Activated T-cell treated with anti-CD3 and anti-CD28 coated beads, Interleukin-2, amount 50 U/mL, for 4 hours (primary cell): ENCODE data around the gene HSPA1A. TPM values are rescaled to one million over a fixed set of nuclear protein-coding genes. Genes with fewer than 3 reads are reported as not detected.

Source experiments
- ATAC-seq, 2 donors: fragments of 200-7000 bp; cut with Tn5 transposase; one replicate each; pipeline ENCODE4 v1.10.0; 2021
- DNase-seq: peaks from one replicate; pipeline ENCODE4 v3.0.0-alpha.2; 2020
- H3K27me3 Mint-ChIP-seq: one replicate; pipeline ENCODE4 v1.8.0; 2021; ENCODE audit warnings: low read depth, mixed read lengths
- H3K36me3 Mint-ChIP-seq: one replicate; pipeline ENCODE4 v1.8.0; 2022; ENCODE audit warnings: mixed read lengths; ENCODE audit not compliant: insufficient read depth
- H3K4me1 Mint-ChIP-seq: one replicate; pipeline ENCODE4 v1.8.0; 2021; ENCODE audit warnings: low read depth, mixed read lengths
- H3K4me3 Mint-ChIP-seq: one replicate; pipeline ENCODE4 v1.8.0; 2021; ENCODE audit warnings: mild to moderate bottlenecking, moderate library complexity, mixed read lengths
- H3K9me3 Mint-ChIP-seq: one replicate; pipeline ENCODE4 v1.8.0; 2021; ENCODE audit warnings: mixed read lengths
- total RNA-seq, 3 donors: library from RNA; stranded (reverse); gene quantifications; one replicate each; pipeline ENCODE4 v1.2.1, GENCODE V29; 2021

HSPA1A gene
- 10 to 100 TPM; 33.3 to 38.1 (median 34.2) TPM for total RNA-seq

DNA sequence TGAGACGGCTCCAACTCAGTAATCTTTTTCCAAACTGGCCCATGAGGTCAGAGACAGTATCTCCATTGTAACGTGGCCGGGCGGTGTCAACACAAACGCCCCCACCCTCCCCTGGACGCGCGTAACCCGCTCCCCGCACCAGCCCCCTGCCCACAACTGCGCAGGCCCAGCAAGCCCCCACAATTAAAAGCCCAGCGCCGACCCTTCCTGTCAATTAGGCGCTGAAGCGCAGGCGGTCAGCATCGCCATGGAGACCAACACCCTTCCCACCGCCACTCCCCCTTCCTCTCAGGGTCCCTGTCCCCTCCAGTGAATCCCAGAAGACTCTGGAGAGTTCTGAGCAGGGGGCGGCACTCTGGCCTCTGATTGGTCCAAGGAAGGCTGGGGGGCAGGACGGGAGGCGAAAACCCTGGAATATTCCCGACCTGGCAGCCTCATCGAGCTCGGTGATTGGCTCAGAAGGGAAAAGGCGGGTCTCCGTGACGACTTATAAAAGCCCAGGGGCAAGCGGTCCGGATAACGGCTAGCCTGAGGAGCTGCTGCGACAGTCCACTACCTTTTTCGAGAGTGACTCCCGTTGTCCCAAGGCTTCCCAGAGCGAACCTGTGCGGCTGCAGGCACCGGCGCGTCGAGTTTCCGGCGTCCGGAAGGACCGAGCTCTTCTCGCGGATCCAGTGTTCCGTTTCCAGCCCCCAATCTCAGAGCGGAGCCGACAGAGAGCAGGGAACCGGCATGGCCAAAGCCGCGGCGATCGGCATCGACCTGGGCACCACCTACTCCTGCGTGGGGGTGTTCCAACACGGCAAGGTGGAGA, at the start of gene HSPA1A, which contains the start of gene HSPA1L:
TSS of gene HSPA1A (plus strand) at position 519 of the 814 bp plus-strand sequence. CDS start at position 733, 214 bp downstream.
TSS of gene HSPA1L (minus strand) at position 259 of the 814 bp plus-strand sequence. CDS start 3,311 bp downstream, outside the sequence.
- Mint-ChIP-seq H3K4me1 (peaks cover 61% of the 10 kb centered on the region), H3K4me3 (peak within 1 kb of the TSS; percentile 86), H3K9me3 (no peaks in the 10 kb centered on the region), H3K36me3 (peaks cover 9% of the 10 kb centered on the region), H3K27me3 (no peaks in the 10 kb centered on the region)
- ATAC-seq (peak; percentile 19 to 23), DNase-seq (peak; percentile 43)

DNA sequence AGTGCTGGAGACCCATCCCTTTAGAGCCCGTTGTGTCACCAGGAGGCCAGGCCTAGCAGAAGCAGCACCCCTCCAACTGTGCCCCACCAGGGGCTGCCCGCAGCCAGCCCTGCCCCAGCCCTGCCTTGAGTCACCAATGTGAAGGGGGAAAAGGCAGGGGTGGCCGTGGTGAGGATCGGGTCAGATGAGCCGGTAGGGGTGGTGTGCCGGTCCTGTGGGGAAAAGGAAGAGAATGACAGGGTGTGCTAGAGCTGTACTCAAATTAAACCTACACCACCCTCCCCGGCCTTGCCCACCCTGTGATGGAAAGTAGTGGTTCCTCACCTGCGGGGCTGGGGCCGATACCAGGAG, 49.8 kb upstream of the HSPA1A start:
- Mint-ChIP-seq H3K36me3 (peaks cover 15% of the 10 kb centered on the region), H3K4me3 (no peak overlapping the region), H3K4me1 (peaks cover 9% of the 10 kb centered on the region), H3K27me3 (no peaks in the 10 kb centered on the region), H3K9me3 (no peaks in the 10 kb centered on the region)
- ATAC-seq (no peak), DNase-seq (no peak)

DNA sequence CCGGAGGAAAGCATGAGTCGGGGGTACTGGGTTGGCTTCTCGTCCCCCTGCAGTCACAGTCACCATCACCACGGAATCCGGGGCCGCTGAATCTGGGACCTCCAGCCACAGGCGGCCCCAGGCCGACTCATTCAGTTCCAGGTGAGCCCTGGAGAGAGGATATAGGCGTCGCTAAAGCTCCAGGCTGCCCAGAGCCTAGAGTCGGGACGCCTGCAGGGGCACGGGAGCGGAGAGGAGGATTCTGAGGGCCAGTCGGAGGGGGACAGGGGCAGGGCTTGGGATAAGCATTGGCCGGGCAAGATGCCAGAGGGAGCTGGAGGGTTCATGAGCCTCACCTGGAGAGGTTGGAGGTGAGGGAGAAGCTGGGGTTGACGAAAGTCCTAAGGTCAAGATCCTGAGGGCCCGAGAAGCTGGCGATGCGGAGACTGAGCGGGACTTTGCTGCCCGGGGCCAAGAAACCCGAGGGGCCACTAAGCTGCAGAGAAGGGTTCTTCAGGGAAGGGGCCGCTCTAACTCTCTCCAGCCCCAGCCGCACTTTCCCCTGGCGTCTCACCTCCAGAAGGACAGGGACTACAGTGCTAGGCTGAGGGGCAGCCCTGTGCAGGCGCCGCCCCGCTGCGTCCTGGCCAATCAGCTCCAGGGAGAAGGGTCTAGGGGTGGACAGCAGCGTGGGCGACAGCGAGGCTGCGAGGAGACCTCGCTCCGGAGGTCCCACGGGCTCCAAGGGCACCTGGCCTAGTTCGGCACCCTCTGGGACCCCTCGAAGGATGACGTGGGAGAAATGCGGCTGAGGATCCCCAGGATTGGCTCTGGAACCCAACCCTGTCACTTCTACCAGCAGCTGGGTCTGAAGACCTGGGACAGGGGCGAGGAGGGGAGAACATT, 49.2 kb upstream of the HSPA1A start:
- H3K36me3 Mint-ChIP-seq = peaks cover 13% of the 10 kb centered on the region
- H3K4me1 Mint-ChIP-seq = peaks cover 12% of the 10 kb centered on the region
- ATAC-seq (no peak), DNase-seq (no peak)
- H3K27me3 Mint-ChIP-seq = no peaks in the 10 kb centered on the region
- H3K9me3 Mint-ChIP-seq = no peaks in the 10 kb centered on the region
- no peak overlapping the region for H3K4me3 Mint-ChIP-seq

DNA sequence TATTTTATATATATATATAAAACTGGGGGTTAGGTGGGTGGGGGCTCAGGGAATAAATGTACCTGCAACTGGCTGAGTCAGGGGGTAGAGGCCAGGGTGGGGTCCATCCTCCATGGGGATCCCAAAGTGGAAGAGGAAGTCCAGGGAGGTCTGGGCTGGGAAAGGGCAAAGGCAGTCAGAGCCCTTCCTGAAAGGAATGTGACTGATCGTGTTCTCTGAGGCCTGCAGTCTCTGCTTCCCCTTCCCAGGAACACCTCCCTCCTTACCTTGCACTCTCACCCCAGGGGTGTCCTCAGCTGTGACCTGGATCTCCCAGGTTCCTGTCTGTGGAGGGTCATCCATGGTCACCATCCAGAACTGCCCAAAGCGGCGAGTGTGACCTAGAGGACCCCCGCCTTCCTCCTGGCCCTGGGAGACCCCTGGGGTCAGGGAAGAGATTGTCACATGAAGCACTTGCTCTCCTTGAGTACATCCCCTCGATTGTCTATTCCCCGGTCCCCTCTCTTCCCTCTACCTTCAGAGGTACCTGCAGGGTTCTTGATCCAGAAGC, 48.2 kb upstream of the HSPA1A start:
- Mint-ChIP-seq H3K36me3 (peaks cover 8% of the 10 kb centered on the region), H3K4me1 (peaks cover 17% of the 10 kb centered on the region), H3K4me3 (no peak overlapping the region), H3K9me3 (no peaks in the 10 kb centered on the region), H3K27me3 (no peaks in the 10 kb centered on the region)
- ATAC-seq (no peak), DNase-seq (no peak)

DNA sequence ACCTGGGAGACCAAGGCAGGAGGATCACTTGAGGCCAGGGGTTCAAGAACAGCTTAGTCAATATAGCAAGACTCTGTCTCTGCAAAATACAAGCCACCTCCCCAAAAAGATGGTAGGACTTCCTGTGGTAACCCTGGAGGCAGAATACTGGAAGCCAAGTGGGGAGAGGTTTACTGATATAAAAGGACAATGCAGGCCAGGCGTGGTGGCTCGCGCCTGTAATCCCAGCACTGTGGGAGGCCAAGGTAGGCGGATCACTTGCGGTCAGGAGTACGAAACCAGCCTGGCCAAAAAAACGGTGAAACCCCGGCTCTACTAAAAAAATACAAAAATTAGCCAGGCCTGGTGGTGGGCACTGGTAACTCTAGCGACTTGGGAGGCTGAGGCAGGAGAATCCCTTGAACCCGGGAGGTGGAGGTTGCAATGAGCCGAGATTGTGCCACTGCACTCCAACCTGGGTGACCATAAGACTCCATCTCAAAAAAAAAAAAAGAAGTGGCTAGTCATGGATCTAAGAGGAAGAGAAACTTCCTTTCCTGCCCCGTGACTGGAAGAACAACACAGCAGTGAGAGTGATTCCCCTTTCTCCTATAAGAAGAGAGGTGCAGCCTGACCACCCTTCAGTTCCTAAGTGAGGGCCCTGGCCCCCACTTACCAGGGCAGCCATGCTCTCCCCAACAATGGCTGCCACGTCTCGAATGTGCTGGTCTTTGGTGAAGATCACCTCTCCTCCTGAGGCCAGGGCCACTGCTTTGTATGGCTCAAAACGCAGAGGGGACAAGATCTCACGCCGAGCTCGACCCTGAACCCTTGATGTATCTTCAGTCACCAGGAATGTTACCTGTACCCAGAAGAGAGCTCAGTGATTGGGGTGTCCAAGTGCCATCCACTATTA, 46.7 kb upstream of the HSPA1A start:
- Mint-ChIP-seq H3K9me3 (no peaks in the 10 kb centered on the region), H3K36me3 (peaks cover 1% of the 10 kb centered on the region), H3K27me3 (no peaks in the 10 kb centered on the region), H3K4me1 (peaks cover 23% of the 10 kb centered on the region), H3K4me3 (no peak overlapping the region)
- no peak for ATAC-seq
- no peak for DNase-seq

DNA sequence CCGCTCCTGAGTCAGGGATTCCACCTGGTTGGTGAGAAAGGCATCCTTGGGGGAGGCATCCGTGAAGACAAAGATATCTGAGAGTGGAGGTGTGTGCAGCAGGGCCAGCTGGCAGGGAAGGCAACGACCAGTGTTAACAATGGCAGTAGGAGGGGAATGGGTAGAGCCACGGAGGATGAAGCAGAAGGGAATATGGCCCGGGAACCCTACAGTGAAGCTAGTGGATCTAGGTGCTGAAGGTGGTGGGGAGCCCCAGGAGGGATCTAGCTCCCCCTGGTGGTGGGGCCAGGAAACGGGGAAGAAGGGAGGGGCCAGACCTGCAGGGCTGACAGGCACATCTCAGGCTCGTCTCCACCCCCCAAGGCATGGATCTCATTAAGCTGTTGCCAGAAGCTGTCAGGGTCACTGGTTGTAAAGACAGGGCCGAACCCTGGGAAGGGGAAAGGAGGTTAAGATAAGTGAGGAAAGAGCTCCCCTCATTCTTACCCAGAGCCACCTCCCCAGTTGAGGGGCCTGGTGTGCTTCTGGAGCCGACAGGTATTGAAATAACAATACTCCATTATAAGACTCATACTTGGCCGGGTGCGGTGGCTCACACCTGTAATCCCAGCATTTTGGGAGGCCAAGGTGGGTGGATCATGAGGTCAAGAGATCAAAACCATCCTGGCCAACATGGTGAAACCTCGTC, 45.5 kb upstream of the HSPA1A start:
- Mint-ChIP-seq H3K27me3 (no peaks in the 10 kb centered on the region), H3K4me1 (peaks cover 22% of the 10 kb centered on the region), H3K9me3 (no peaks in the 10 kb centered on the region), H3K36me3 (no peaks in the 10 kb centered on the region), H3K4me3 (no peak overlapping the region)
- DNase-seq = peak; percentile 77
- peak; percentile 78 to 81 for ATAC-seq

DNA sequence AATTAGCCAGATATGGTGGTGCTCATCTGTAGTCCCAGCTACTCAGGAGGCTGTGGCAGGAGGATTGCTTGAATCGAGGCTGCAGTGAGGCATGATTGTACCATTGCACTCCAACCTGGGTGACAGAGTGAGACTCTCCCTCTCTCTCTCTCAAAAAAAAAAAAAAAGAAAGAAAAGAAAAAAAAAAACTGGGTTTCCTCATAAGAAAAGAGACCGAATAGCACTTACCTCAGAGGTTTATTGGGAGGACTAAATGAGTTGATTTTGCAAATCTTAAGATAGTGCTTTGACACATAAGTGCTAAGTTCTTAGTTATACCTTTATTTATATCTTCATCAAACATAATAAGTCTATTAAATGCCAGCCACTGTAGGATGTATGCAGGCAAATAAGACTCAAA, 44.5 kb upstream of the HSPA1A start:
- ATAC-seq = no peak
- Mint-ChIP-seq H3K27me3 (no peaks in the 10 kb centered on the region), H3K36me3 (no peaks in the 10 kb centered on the region), H3K4me1 (peaks cover 27% of the 10 kb centered on the region), H3K9me3 (no peaks in the 10 kb centered on the region), H3K4me3 (no peak overlapping the region)
- DNase-seq = no peak

DNA sequence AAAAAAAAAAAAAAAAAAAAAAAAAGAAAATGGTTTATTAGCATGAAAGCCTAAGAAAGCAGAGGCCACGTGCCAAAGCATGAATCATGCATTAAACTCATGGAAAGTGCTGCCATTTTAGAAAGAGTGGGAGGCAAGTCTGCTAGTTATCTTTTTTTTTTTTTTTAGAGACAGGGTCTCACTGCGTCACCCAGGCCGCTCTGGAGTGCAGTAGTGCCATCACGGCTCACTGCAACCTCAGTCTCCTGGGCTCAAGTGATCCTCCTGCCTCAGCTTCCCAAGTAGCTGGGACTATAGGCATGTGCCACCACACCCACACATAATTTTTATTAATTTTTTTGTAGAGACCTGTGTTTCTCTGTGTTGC, 43.4 kb upstream of the HSPA1A start:
- peaks cover 36% of the 10 kb centered on the region for H3K4me1 Mint-ChIP-seq
- H3K36me3 Mint-ChIP-seq = no peaks in the 10 kb centered on the region
- no peaks in the 10 kb centered on the region for H3K9me3 Mint-ChIP-seq
- ATAC-seq (peak; percentile 34 to 38), DNase-seq (peak; percentile 47)
- H3K4me3 Mint-ChIP-seq = no peak overlapping the region
- no peaks in the 10 kb centered on the region for H3K27me3 Mint-ChIP-seq

DNA sequence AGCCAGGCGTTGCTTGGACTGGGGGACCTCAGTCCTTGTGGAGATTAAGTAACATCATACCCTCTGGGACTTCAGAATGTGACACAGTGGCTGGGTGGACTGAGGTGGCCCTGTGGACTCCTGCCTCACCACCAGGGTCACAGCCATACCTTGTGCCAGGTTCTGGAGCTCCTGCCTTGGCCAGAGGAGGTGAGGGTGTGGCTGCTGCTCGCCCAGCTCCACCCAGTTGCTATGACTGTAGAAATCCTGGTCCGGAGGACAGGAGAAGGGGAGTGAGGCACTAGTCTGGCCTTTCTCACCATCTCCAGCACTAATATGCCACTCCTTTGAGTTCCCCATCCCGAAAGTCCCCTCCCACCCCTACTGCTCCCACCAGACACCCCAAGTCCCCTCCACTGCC, 40.2 kb upstream of the HSPA1A start:
- H3K27me3 Mint-ChIP-seq = no peaks in the 10 kb centered on the region
- H3K4me3 Mint-ChIP-seq = no peak overlapping the region
- H3K4me1 Mint-ChIP-seq = peaks cover 40% of the 10 kb centered on the region

DNA sequence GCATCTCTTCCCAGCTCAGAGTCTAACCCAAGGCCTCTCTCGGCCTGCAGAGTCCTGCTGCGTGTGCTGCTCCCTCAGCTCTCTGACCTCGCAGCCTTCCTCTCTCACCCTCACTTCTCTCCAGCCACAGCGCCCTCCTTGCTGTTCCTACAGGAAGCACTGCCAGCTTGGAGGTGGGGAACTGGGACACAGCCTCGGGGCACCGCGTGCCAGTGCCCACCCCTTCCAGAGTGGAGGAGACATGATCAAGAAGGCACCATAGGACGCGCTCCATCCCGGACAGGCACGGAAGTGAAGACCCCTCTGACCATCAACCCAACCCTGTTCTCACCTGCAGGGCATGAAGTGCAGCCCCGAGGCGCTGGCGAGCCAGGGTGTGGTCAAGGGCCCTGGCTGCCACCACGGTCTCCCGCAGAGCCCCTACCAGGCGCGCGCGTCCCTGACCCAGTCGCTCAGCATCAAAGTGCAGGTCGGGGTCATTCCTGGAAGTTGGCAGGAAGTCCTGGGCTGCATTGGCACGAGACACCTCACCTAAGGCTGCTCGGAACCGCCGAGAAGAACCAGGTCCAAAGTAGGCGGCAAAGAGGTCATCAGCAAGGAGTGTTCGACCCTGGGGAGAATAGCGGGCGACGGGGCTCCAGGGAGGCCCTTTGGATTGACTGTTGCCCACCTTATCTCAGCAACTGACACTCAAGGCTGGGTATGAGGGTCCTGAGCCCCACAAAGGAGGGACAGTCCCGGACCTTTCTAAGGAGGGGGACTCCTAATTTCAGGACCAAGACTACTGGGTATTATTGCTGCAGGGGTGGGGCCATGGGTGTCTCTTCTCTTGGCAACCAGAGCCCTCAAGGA, 39.5 kb upstream of the HSPA1A start:
- ATAC-seq = no peak
- Mint-ChIP-seq H3K4me3 (peak overlapping the region; percentile 24), H3K4me1 (peaks cover 40% of the 10 kb centered on the region), H3K27me3 (no peaks in the 10 kb centered on the region), H3K36me3 (peaks cover 3% of the 10 kb centered on the region), H3K9me3 (no peaks in the 10 kb centered on the region)
- no peak for DNase-seq

More for the DNA sequence above, 40.2 kb upstream of the HSPA1A start:
- ATAC-seq = no peak
- peaks cover 2% of the 10 kb centered on the region for H3K36me3 Mint-ChIP-seq
- DNase-seq = no peak
- no peaks in the 10 kb centered on the region for H3K9me3 Mint-ChIP-seq

DNA sequence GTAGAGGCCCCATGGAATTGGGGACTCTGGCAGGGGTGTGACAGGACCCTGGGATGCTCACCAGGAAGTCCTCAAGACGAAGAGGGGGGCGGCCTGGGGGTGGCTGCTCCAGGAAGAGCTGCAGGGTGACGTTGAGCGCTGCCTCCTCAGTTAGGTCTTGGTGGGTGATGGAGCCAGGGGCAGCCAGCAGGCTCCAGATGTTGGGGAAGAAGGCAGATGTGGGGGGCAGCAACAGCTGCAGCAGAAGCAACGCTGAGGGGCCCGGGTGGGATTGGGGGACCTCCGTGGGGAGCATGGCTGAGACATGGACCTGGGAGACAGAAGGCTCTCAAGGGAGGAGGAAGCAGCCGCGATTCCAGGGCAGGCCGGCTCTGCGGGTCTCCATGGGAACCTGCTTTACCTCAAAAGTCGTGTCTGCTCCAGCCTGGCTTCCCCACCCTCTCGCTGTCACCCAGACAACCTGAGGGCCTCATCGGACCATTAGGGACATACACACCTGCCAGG, 38.8 kb upstream of the HSPA1A start:
- H3K4me3 Mint-ChIP-seq = peak overlapping the region; percentile 21
- H3K9me3 Mint-ChIP-seq = no peaks in the 10 kb centered on the region
- peaks cover 7% of the 10 kb centered on the region for H3K36me3 Mint-ChIP-seq
- H3K4me1 Mint-ChIP-seq = peaks cover 34% of the 10 kb centered on the region
- ATAC-seq (peak; percentile 4 to 7), DNase-seq (no peak)
- no peaks in the 10 kb centered on the region for H3K27me3 Mint-ChIP-seq

DNA sequence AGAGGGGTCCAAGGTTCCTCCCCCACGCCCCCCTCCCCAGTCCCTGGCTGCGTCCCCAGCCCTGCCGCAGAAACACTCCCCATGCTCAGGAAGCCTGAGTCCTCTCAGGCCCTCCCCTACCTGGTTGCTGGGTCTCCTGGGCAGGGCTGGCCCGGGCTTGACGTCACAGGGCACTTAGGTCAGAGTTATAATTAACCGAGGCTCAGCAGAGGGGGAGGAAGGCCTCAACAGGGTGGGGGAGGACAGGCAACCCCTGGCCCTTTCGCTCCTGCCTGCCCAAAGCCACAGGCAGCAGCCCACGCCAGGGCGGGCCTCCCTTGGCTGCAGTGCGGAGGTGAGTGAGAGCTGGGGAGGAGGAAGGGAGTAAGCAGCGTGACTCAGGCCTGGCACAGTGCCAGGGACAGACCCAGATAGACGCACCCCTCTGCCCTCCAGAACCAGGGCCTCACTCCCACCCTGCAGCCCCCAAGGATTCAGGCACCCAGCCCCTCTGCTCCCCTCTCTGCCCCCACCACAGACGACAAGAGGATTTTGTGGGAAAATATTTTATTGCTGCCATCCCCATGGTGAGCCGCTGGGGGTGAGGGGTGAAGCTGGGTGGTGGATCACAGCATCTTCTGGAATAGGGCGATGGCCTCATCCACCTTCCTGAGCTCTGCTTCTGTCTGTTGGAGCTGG, 38.2 kb upstream of the HSPA1A start, which contains the start of gene VWA7:
TSS of gene VWA7 (minus strand) at position 340 of the 678 bp plus-strand sequence. CDS start 549 bp downstream, outside the sequence.
- no peaks in the 10 kb centered on the region for H3K9me3 Mint-ChIP-seq
- peaks cover 32% of the 10 kb centered on the region for H3K4me1 Mint-ChIP-seq
- DNase-seq (peak; percentile 77), ATAC-seq (peak; percentile 84 to 91)
- peaks cover 7% of the 10 kb centered on the region for H3K36me3 Mint-ChIP-seq
- H3K27me3 Mint-ChIP-seq = no peaks in the 10 kb centered on the region
- peak within 1 kb of the TSS; percentile 21 for H3K4me3 Mint-ChIP-seq
